Ramos (cell line): Measurements from ENCODE around the gene PLS1.
"Not testable (repeated sequence)": the region's sequence is repeated elsewhere in the genome, so short reads cannot be mapped to it uniquely, and the experiment has no call there.

Experiments
- in situ Hi-C: fragments of 300-500 bp; cut with MboI; formaldehyde crosslinking; loops from one replicate; pipeline ENCODE4 v1.14.3; 2022; ENCODE audit warnings: low sequenced_read_pairs; ENCODE audit not compliant: unreplicated experiment

The PLS1 gene

GRCh38 chr3:142738396-142738795, 142.2 kb downstream of the PLS1 start:
- in situ Hi-C loops = no loop called here

GRCh38 chr3:142746646-142747045, 150.5 kb downstream of the PLS1 start:
- in situ Hi-C loops = no loop called here

DNA sequence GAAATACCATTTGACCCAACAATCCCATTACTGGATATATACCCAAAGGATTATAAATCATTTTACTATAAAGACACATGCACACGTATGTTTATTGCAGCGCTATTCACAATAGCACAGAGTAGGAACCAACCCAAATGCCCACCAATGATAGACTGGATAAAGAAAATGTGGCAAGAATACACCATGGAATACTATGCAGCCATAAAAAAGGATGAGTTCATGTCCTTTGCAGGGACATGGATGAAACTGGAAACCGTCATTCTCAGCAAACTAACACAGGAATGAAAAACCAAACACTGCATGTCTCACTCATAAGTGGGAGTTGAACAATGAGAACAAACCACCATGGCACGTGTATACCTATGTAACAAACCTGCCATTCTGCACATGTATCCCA, 154.3 kb downstream of the PLS1 start:
- in situ Hi-C loops = not testable (repeated sequence)

GRCh38 chr3:142752605-142753004, 156.4 kb downstream of the PLS1 start:
- in situ Hi-C loops = not testable (repeated sequence)

DNA sequence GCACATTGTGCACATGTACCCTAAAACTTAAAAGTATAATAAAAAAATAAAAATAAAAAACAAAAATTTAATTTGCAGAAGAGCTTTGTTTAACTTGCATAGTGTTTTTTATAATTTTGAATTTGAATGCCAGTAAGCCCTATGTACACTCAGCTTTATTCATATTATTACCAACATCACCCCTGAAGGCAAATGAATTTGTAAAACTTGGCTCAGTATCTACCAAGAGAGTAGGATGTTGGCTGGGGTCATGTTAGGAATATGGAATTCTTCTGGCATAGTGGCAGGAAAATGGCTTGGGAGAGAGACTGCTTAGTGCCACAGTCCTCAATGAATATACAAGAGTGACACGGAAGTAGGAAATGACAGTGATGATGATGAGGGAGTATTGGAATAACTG, 158.3 kb downstream of the PLS1 start:
- in situ Hi-C loops = no loop called here
